Smooth muscle cell of the brain vasculature (primary cell): ENCODE results near the gene IFITM2.
"Not testable (repeated sequence)": the region's sequence is repeated elsewhere in the genome, so short reads cannot be mapped to it uniquely, and the experiment has no call there.

Experiments used
- DNase-seq: peaks from one replicate; pipeline ENCODE4 v3.0.0-alpha.2; 2012; ENCODE audit warnings: low read depth, low spot score

IFITM2 gene

GRCh38 chr11:281486-282161 lies 26.0 kb upstream of the IFITM2 start:
- no peak for DNase-seq

- DNase-seq: no peak
Measured at GRCh38 chr11:282171-282570, 25.4 kb upstream of the IFITM2 start.

DNA sequence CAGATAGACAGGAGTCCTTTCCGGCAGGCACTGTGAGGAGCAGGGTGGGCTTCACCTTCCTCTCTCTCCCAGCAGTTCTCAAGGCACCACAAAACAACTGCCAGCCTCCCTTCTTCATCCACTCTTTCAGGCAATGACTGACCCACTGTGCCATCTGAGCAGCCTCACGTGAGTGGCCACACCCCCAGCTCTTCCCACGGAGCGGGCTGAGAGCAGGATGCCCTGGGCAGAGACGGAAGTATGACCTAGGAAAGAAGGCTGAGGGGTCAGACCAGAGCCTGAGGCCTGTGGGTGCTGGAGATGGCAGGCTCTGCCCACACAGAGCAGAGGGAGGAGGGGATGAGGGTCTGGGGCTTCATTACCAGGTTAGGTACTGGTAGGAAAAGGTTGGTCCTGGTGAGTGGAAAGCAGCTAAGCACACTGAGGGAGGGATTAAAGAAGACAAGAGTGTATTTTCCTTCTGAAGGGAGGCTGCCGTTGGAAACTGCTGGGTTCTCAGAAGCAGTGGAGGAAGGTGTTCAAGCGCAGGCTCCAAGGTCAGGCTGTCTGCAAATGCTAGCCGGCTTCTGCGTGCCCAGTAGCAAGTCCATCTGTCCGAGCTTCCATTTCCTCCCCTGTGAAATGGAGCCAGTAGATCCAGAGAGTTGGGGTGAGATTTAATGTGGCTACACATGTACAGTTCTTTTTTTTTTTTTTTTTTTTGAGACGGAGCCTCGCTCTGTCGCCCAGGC lies 24.8 kb upstream of the IFITM2 start:
- DNase-seq: no peak

DNA sequence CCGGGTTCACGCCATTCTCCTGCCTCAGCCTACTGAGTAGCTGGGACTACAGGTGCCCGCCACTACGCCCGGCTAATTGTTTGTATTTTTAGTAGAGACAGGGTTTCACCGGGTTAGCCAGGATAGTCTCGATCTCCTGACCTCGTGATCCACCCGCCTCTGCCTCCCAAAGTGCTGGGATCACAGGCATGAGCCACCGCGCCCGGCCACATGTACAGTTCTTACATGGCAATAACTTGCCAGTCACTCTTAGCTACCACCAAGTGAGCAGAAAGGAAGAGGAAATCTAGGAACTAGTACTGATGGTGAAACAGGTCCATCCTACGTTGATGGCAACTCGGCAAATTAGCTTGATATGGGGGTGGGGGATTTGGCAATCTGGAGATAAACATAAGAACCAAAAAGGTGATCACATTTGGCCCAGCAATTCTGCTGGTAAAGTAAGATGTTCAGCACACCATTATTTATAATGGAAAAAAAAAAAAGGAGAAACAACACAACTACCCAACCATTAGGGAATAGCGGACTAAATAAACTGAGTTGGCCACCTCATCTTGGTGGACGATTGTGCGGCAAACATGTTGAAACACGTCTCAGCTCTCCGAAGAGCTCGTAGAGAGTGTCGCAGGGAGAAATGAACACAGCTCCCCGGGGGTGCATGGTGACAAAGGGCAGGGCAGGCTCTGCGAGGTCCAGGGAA lies 24.1 kb upstream of the IFITM2 start:
- DNase-seq: no peak

DNA sequence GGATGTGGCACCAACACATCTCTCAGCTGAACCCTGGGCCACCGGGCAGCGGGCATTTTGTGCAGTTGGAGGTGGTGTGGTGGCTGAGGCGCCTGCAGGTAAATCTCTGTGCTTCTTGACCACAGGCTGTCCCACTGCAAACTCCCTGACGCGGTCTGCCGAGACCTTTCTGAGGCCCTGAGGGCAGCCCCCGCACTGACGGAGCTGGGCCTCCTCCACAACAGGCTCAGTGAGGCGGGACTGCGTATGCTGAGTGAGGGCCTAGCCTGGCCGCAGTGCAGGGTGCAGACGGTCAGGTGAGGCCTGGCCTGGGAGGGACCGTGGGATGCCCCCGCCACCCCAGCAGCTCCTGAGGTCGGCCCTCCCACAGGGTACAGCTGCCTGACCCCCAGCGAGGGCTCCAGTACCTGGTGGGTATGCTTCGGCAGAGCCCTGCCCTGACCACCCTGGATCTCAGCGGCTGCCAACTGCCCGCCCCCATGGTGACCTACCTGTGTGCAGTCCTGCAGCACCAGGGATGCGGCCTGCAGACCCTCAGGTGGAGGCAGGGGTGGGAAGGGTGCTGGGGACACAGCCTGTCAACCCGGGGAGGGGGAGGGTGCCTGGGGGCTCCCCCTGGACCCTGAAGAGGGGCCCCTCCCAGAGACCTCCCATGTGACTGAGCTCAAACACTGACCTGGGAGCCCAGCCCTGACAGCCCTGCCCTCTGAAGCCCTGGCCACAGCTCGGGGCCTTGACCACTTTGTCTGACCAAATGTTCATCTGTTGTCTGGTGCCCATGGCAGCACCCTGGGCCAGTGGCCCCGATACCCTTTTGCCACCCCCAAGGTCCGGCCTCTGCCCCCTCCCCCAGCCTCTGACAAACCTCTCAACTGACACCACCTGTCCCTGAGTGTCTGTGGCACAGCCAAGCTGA lies 23.3 kb upstream of the IFITM2 start:
- no peak for DNase-seq

DNA sequence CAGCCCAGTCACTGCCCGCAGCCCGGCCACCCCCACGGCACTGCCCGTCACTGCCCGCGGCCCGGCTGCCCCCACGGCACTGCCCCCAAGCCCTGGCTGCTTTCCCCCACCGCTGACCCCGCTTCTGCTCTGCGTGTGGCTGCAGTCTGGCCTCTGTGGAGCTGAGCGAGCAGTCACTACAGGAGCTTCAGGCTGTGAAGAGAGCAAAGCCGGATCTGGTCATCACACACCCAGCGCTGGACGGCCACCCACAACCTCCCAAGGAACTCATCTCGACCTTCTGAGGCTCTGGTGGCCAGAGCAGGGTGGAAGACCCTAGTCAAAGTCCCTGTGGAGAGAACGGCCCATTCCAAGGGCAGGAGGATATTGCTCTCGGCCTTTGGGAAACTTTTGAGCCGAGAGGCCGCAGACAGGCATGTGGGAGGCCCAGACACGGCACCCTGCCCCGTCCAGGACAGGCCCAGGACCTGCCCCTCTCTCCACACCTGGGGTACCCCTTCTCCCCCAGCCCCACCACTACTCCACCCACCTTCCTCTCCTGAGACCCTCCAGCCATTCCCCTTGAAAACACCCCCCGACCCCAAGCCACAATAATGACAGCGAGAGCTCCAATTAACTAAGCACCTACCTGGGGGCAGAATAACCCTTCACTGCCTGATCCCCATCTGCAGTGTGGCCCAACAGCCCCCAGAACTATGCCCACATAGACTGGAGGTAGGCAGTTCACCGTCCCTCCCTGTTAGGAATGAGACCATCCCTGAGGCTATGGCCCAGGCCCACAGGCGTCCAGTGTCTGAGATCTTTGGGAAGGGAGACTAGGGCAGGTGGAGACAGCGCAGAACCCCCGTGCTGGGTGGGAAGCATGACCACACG lies 22.4 kb upstream of the IFITM2 start:
- no peak for DNase-seq

DNA sequence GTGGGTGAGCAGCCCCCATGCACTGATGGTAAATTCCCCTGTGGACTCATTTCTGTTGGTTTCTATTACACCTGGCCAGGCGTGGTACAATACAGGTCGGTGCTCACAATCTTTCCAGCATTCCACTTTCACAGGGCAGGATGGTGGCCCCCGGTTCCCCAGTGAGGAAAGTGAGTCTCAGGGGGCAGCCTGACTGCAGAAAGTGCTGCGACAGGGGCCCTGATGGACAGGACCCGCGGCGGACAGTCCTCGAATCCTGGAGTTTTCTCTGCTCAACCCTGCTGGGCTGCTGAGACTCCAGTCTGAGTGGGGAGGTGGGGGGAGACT lies 21.8 kb upstream of the IFITM2 start:
- DNase-seq: no peak

- not testable (repeated sequence) for DNase-seq
Measured at GRCh38 chr11:286977-287820, 20.4 kb upstream of the IFITM2 start.

DNA sequence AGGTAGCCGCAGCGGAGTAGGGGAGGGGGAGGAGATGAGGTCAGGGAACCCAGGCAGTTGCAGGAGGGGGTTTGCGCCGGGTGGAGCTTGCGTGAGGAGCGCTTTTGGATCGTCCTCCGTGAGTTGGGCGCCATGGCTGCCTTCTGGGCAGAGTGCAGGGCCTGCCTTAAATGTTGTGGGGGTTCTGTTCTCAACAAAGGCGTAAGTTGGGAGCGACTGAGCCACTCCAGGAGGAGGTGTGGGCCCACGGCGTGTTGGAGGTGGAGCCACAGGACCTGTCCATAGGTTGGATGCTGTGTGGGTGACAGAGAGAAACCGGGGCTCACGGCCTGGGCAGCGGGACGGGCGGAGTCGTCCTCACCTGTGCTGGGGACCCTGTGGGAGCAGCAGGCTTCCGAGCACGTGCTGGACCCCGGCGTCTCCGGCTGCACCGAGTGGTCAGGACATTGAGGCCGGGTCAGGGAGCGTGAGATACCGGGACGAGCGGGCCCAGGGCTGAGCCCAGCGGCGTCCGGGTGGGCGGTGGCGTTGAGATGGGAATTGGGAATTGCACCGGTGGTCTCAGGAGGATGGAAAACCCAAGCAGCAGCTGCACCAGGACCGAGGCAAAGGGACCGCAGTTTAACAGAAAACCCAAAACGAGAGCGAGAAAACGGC lies 19.7 kb upstream of the IFITM2 start:
- no peak for DNase-seq

DNA sequence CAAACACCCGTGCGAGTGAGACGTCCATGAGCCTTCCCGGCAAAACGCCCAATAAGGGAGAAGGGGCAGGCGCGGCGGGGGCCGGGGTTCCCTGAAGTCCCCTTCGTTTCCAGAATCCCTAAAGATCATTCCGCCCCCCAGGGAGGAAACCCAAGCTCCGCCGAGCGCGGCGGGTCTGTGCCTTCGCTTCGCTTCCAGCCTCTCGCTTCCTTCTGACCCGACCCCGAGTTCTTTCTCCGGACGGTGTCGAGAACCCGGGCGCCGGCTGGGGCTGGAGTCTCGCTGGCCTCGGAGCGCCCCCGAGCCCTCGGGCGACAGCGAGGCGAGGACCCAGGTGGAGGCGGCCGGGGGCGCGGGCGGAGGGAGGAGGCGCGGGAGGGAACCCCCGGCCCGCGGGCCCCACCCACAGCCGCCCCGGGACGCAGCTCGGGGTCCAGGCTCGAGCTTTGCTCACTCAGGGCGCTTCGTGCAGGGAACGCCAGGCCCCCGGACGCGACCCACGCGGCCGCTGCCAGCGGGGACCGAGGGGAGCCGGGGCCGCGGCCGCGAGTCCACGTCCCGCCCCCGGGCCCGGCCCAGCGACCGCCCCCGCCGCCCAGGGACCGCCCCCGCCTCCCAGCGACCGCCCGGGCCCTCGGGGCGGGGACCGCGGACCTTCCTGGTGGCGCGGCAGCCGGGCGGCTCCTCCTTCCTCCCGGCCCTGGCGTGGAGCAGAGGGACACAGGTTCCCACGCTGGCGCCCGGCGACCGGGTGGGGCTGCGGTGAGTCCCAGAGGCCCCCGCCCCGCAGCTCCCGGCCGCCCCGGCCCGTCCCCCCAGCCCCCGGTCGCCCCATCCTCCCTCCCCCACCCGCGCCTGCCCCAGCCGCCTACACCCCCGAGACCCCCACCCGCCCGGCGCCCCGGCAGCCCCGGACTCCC lies 18.9 kb upstream of the IFITM2 start, which contains the start of gene PGGHG:
TSS of gene PGGHG (plus strand) at position 649 of the 920 bp plus-strand sequence. CDS start 691 bp downstream, outside the sequence.
- DNase-seq: no peak

- no peak for DNase-seq
Measured at GRCh38 chr11:289398-289711, 18.3 kb upstream of the IFITM2 start.

GRCh38 chr11:289712-290620 lies 17.6 kb upstream of the IFITM2 start:
- no peak for DNase-seq

- DNase-seq: no peak
Measured at GRCh38 chr11:290621-291231, 16.9 kb upstream of the IFITM2 start.

DNA sequence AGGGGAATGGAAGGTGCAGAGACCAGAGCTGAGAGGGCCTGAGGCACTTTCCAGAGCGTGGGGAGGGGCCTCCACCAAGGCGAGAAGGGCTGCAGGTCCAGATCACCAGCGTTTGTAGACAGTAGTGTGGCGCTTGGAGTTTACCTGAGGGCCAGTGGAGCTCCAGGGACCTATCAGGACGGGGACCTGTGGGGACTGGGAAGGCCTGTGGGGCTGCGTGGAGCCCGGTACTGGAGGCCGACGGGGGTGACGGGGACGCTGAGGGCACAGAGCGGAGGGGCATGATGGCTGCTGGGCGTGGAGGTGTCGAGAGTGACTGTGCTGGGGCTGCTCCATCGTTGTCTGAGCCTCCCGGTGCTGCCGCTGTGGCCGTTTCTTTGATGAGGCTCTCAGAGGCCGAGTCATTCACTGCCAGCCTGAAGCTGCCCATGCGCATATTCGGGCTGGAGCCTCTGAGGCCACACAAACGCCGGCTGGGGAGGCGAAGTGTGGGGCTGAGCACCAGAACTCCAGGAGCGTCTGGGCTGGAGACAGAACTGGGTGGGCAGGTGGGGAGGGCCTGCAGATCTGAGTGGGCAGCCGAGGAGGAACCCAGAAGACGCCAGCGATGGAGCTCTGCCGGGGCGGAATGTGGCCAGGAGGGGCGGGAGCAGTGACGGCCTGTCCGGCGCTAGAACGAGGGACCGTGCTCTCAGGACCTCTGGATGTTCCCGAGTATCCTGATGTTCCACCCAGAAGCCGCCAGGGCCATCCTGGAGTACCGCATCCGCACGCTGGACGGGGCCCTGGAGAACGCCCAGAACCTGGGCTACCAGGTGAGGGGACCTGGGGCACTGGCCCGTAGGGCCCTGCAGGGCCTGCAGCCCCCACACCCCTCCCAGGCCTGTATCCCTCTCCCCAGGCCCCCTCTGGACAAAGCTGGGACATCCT lies 16.1 kb upstream of the IFITM2 start:
- DNase-seq: no peak

DNA sequence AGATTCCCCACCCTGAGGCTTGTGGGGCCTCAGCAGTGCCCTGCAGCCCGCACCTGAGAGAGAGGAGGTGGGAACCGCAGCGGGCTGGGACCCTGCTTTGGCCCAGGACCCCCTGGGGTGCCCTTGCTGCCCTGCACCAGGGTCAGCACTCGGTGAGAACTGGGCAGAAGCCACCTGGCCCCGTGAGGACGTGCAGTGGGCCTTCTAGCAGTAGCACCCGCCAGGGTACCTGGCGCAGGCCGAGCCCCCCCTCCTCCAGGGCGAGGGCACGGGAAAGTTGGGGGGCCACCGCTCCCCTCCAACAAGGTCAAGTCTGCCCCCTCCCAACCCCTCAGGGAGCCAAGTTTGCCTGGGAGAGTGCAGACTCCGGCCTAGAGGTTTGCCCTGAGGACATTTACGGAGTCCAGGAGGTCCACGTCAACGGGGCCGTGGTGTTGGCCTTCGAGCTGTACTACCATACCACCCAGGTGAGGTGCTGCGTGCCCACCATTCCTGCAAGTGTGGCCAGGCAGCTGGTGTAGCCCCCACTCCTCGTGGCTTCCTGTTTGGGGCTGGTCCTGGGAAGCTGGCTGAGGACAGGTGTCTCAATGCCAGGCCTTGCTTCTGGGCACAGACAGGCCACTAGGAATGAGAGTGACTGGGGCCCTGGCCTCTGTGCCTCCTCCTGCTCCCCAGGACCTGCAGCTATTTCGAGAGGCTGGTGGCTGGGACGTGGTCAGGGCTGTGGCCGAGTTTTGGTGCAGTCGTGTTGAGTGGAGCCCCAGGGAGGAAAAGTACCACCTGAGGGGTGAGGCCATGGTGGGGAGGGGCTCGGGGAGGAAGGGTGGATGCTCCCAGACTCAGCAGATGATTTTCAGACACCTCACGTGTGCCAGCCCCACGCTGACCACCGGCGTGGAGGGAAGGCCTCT lies 15.2 kb upstream of the IFITM2 start:
- no peak for DNase-seq
